GM12878 (cell line): ENCODE results near the gene M1AP. TPM values are rescaled to one million over a fixed set of nuclear protein-coding genes. Genes with fewer than 3 reads are reported as not detected.

Experiments
- ATAC-seq: fragments of 200-7000 bp; cut with Tn5 transposase; 3 replicates; pipeline ENCODE4 v1.9.1; 2020; ENCODE audit warnings: mild to moderate bottlenecking, moderate library complexity
- BruUV-seq: library from RNA; stranded (reverse); fragments of 400-500 nt; replicated peaks from 2 replicates; lab custom pipeline; 2021; lab: Mats Ljungman, UMichigan
- CTCF ChIA-PET: fragments of 300-600 bp; sonication (Branson Sonifier 250); formaldehyde crosslinking; extraction: SDS; loops from one replicate; lab custom pipeline; 2021; ENCODE audit warnings: inconsistent platforms; lab: Yijun Ruan, JAX
- POLR2A ChIA-PET: fragments of 350-600 bp; formaldehyde crosslinking; extraction: SDS; loops from one replicate; lab custom pipeline; 2021; ENCODE audit warnings: inconsistent platforms; lab: Charles Lee
- RAD21 ChIA-PET: fragments of 300-600 bp; sonication (Branson Sonifier 250); formaldehyde crosslinking; loops from one replicate; lab custom pipeline; 2023; ENCODE audit warnings: antibody characterized with exemption; ENCODE audit not compliant: unreplicated experiment; lab: Charles Lee
- SMC1A ChIA-PET: fragments of 300-600 bp; sonication (Branson Sonifier 250); formaldehyde crosslinking; loops from one replicate; lab custom pipeline; 2023; ENCODE audit not compliant: unreplicated experiment, uncharacterized antibody; lab: Charles Lee
- DNase-seq: peaks from one replicate; pipeline ENCODE4 v3.0.0-alpha.2; 2011; ENCODE audit warnings: low read depth, low spot score
- FAIRE-seq: peaks from 3 replicates; lab custom pipeline; 2011; peaks lifted over from hg19 to GRCh38; lab: Jason Lieb, UNC
- H2AFZ ChIP-seq: 2 replicates; pipeline ENCODE4 v1.6.0; 2011; ENCODE audit warnings: low read depth, low read length, control low read depth; ENCODE audit not compliant: control insufficient read depth
- H3K27ac ChIP-seq: 2 replicates; pipeline ENCODE4 v1.5.1; 2011; ENCODE audit warnings: control low read depth; ENCODE audit not compliant: control insufficient read depth, insufficient read depth
- H3K27me3 ChIP-seq, 2 experiments: replicated peaks in 1 of 2; 2 replicates each; pipeline versions ENCODE4 v1.6.0 to v1.6.1; 2011; ENCODE audit warnings: low read length in 1 of 2; ENCODE audit not compliant: control insufficient read depth in 2 of 2, insufficient read depth in 2 of 2
- H3K36me3 ChIP-seq, 2 experiments: 2 replicates each; pipeline ENCODE4 v1.5.1; 2011; ENCODE audit warnings: low read length in 1 of 2; ENCODE audit not compliant: control insufficient read depth in 2 of 2, insufficient read depth in 2 of 2
- H3K4me1 ChIP-seq: 2 replicates; pipeline ENCODE4 v1.6.1; 2011; ENCODE audit warnings: mild to moderate bottlenecking, low read length, moderate library complexity, mixed read lengths; ENCODE audit not compliant: control insufficient read depth, insufficient read depth
- H3K4me2 ChIP-seq: 2 replicates; pipeline ENCODE4 v1.6.0; 2011; ENCODE audit warnings: control low read depth; ENCODE audit not compliant: control insufficient read depth, insufficient read depth
- H3K4me3 ChIP-seq: fragments of 200-600 bp; sonication (generic); 2 replicates; pipeline ENCODE4 v1.5.1; 2016
- H3K79me2 ChIP-seq: 2 replicates; pipeline ENCODE4 v1.6.0; 2011; ENCODE audit warnings: low read length; ENCODE audit not compliant: control insufficient read depth, insufficient read depth
- H3K9ac ChIP-seq: 2 replicates; pipeline ENCODE4 v1.8.0; 2011; ENCODE audit warnings: low read length, control low read depth, mixed read lengths; ENCODE audit not compliant: control insufficient read depth, insufficient read depth
- H3K9me3 ChIP-seq: replicated peaks from 3 replicates; pipeline ENCODE4 v1.5.1; 2011; ENCODE audit warnings: mild to moderate bottlenecking, low read length; ENCODE audit not compliant: control insufficient read depth, insufficient read depth
- H4K20me1 ChIP-seq: 2 replicates; pipeline ENCODE4 v1.6.0; 2011; ENCODE audit not compliant: control insufficient read depth, insufficient read depth
- FOXM1 ChIP-seq: IDR thresholded peaks from 2 replicates; pipeline ENCODE4 v1.6.1; 2012; ENCODE audit warnings: low read depth, mild to moderate bottlenecking, inconsistent platforms, low read length, moderate library complexity
- NFYA ChIP-seq: IDR thresholded peaks from 2 replicates; pipeline ENCODE4 v1.6.1; 2011; ENCODE audit warnings: low read depth, mild to moderate bottlenecking, low read length, improper control_type of control experiment, borderline replicate concordance
- NR2C1 ChIP-seq: fragments of 450-650 bp; IDR thresholded peaks from 2 replicates; pipeline ENCODE4 v1.6.1; 2017; ENCODE audit warnings: antibody characterized with exemption, mild to moderate bottlenecking, moderate library complexity
- NRF1 ChIP-seq: conservative IDR thresholded peaks from 2 replicates; pipeline ENCODE4 v1.6.1; 2011; ENCODE audit warnings: mild to moderate bottlenecking, low read depth, low read length, improper control_type of control experiment
- SUZ12 ChIP-seq: fragments of 200-600 bp; sonication (generic); IDR thresholded peaks from one replicate; pipeline ENCODE4 v1.6.1; 2018; ENCODE audit warnings: antibody characterized with exemption, mild to moderate bottlenecking; ENCODE audit not compliant: unreplicated experiment
- WGBS: methylation state at CpG from one replicate; pipeline ENCODE4 v1.1.6; 2016; ENCODE audit warnings: low lambda C conversion rate; ENCODE audit not compliant: insufficient replicate concordance, insufficient coverage; ENCODE audit errors: missing lambda C conversion rate; 5-methylcytosine and 5-hydroxymethylcytosine counted together
- in situ Hi-C: fragments of 300-500 bp; cut with MboI; formaldehyde crosslinking; loops from 9 replicates; pipeline ENCODE4 v1.14.3; 2018; ENCODE audit warnings: mixed read lengths
- intact Hi-C: fragments of 100-400 bp; cut with micrococcal nuclease; formaldehyde crosslinking; loops from one replicate; pipeline ENCODE4 v1.14.2; 2022; ENCODE audit not compliant: unreplicated experiment
- polyA plus RNA-seq, 11 experiments: library from polyadenylated mRNA; depleted of rRNA in 4 of 11; unstranded in 6 of 11; stranded (reverse) in 5 of 11; fragments of >200 nt; fragmentation: Nextera tagmentation in 4 of 11; fragmentation: Illumina TruSeq in 1 of 11; extraction: Ambion mirVana in 4 of 11; extraction: Trizol in 1 of 11; gene quantifications; 1 replicate in 1 of 11; 2 replicates in 10 of 11; pipeline versions ENCODE4 v1.2.1 to v1.2.3, GENCODE V29; 2011 to 2016; ENCODE audit warnings: inconsistent platforms in 2 of 11, missing spikeins in 2 of 11, low read depth in 1 of 11
- total RNA-seq, 4 experiments: library from RNA; depleted of rRNA in 3 of 4; stranded (reverse); fragments of >200 nt in 3 of 4; fragmentation: Illumina TruSeq in 1 of 4; extraction: Trizol in 1 of 4; gene quantifications; 2 replicates each; pipeline versions ENCODE4 v1.2.1 to v1.2.3, GENCODE V29; 2013 to 2021
- TF ChIP-seq, protein P1 (sequence below): IDR thresholded peaks from 2 replicates; pipeline ENCODE4 v1.6.1; 2011; ENCODE audit warnings: low read depth, mild to moderate bottlenecking, low read length, moderate library complexity, borderline replicate concordance; ENCODE audit errors: extremely low read depth

M1AP gene
- total and polyA plus RNA-seq, 10 of the 15 experiments (the other 5 are each of a cell fraction or from before 2014, with no cell fraction given) = 0.04 to 0.32 (median 0.16) TPM; not detected in 4

DNA sequence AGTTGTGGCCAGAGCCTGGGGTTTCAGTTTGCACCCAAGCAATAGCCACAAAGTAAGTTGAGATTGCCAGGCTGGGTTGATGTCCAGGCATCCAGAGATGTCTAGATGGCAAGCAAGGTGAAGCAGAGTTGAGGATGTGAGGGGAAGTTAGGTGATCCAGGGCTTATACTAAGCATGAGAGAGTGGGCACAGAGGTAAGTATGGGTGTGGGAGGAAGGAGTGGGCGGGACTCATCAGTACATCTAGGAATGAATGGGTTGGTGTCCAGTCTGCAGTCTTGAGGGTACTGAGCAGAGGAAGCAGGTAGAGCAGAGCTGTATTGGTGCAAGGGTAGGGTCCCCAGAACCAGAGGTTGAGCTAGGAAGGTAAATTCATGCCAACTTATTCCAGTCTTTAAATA is 7.4 kb upstream of the M1AP start:
- Histone ChIP-seq H3K27ac (no peak overlapping the region), H4K20me1 (no peaks in the 10 kb centered on the region), H3K4me1 (peaks cover 8% of the 10 kb centered on the region), H3K4me2 (no peak overlapping the region), H2AFZ (no peak overlapping the region), H3K4me3 (no peak overlapping the region), H3K79me2 (no peaks in the 10 kb centered on the region), H3K9me3 (no peaks in the 10 kb centered on the region), H3K9ac (no peak overlapping the region), H3K27me3 (no peaks in the 10 kb centered on the region), H3K36me3 (no peaks in the 10 kb centered on the region)
- ATAC-seq = no peak
- no peak for TF ChIP-seq NR2C1
- TF ChIP-seq, protein P1, sequence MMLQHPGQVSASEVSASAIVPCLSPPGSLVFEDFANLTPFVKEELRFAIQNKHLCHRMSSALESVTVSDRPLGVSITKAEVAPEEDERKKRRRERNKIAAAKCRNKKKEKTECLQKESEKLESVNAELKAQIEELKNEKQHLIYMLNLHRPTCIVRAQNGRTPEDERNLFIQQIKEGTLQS = no peak
- no peak for TF ChIP-seq NRF1
- TF ChIP-seq NFYA = no peak
- no peak for TF ChIP-seq FOXM1
- TF ChIP-seq SUZ12 = no peak
- intact Hi-C loops (no loop called here), in situ Hi-C loops (no loop called here)
- DNase-seq = no peak
- no peak for FAIRE-seq
- BruUV-seq = no TSS peak
- 100% methylated on average over 1 of the region's 1 CpG for WGBS
- SMC1A ChIA-PET = no interaction called here
- CTCF ChIA-PET = no interaction called here
- POLR2A ChIA-PET = interaction anchor here (0.5 kb wide), 1 partner anchor 10 kb away, joined by 3 read pairs; no protein-coding TSS in a partner anchor
- RAD21 ChIA-PET = no interaction called here
